GM18511 (cell line): ENCODE results near the gene SHISA7.
"Not testable (repeated sequence)": the region's sequence is repeated elsewhere in the genome, so short reads cannot be mapped to it uniquely, and the experiment has no call there.

Experiments used
- ATAC-seq: cut with Tn5 transposase; IDR thresholded peaks from one replicate; pipeline ENCODE4 v1.9.1; 2021; ENCODE audit warnings: mild to moderate bottlenecking, moderate library complexity; ENCODE audit not compliant: unreplicated experiment

The SHISA7 gene

GRCh38 chr19:55421281-55421680, 21.8 kb downstream of the SHISA7 start:
- not testable (repeated sequence) for ATAC-seq

GRCh38 chr19:55419624-55420236, 23.4 kb downstream of the SHISA7 start:
- ATAC-seq, result no peak

GRCh38 chr19:55419103-55419502, 24.0 kb downstream of the SHISA7 start:
- ATAC-seq, result no peak

GRCh38 chr19:55418185-55418584, 24.9 kb downstream of the SHISA7 start:
- no peak for ATAC-seq

GRCh38 chr19:55410168-55410567, 32.9 kb downstream of the SHISA7 start:
- no peak for ATAC-seq

GRCh38 chr19:55409179-55409578, 33.9 kb downstream of the SHISA7 start:
- ATAC-seq, result not testable (repeated sequence)

- ATAC-seq, result no peak
Observed at GRCh38 chr19:55408533-55408872, 34.6 kb downstream of the SHISA7 start.

- peak; percentile 89 for ATAC-seq
Observed at GRCh38 chr19:55407800-55408532, 35.1 kb downstream of the SHISA7 start.

- ATAC-seq, result not testable (repeated sequence)
Observed at GRCh38 chr19:55407550-55407799, 35.6 kb downstream of the SHISA7 start, which contains the start of gene UBE2S. TSS of gene UBE2S (minus strand) at chr19:55407788. CDS start at chr19:55407589, 199 bp downstream.

- ATAC-seq, result peak; percentile 4
Observed at GRCh38 chr19:55406826-55407549, 36.1 kb downstream of the SHISA7 start.

GRCh38 chr19:55406091-55406825, 36.8 kb downstream of the SHISA7 start:
- ATAC-seq, result no peak

- no peak for ATAC-seq
Observed at GRCh38 chr19:55405638-55406037, 37.5 kb downstream of the SHISA7 start.

- no peak for ATAC-seq
Observed at GRCh38 chr19:55402509-55402908, 40.6 kb downstream of the SHISA7 start.

- not testable (repeated sequence) for ATAC-seq
Observed at GRCh38 chr19:55401390-55401789, 41.7 kb downstream of the SHISA7 start.

GRCh38 chr19:55400281-55401087, 42.6 kb downstream of the SHISA7 start:
- ATAC-seq, result no peak

- no peak for ATAC-seq
Observed at GRCh38 chr19:55398200-55398925, 44.7 kb downstream of the SHISA7 start.

- ATAC-seq, result no peak
Observed at GRCh38 chr19:55392820-55393761, 50.0 kb downstream of the SHISA7 start.

- no peak for ATAC-seq
Observed at GRCh38 chr19:55391702-55392615, 51.1 kb downstream of the SHISA7 start.
